HG03520 (cell line): ENCODE results near the gene TPM1.
A peak's percentile ranks its signal among the peaks of the same experiment; 100 is the strongest.

Experiments used
- ATAC-seq: cut with Tn5 transposase; IDR thresholded peaks from one replicate; pipeline ENCODE4 v1.9.1; 2021; ENCODE audit warnings: mild to moderate bottlenecking, moderate library complexity; ENCODE audit not compliant: unreplicated experiment

Gene TPM1

GRCh38 chr15:63040954-63041353 lies 1.6 kb upstream of the TPM1 start:
- ATAC-seq, result no peak

DNA sequence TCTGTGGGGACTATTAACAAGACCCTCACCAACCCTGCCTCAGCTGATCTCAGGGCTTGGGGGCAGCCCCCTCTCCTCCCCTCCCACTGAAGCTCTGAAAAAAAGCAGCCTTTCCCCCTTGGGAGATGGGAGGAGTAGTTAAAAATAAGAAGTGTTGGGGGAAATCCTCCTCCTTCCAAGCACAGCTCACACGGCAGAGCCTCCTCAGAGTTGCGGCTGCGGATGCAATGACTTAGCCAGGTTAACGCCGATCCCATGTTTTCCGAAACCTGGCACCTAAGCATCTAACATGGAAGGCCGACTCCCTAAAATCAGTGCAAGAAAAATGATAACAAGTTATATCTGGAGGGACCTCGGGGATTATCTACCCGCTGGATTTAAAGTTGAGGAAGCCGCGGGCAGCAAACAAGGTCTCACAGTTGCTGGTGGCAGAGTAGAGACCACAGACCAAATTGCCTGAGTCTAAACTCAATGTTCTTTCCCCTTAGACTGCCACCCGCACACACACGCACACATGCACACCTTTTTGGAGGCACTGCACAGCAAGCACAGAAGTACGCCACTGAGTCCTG lies 1.1 kb upstream of the TPM1 start:
- no peak for ATAC-seq

DNA sequence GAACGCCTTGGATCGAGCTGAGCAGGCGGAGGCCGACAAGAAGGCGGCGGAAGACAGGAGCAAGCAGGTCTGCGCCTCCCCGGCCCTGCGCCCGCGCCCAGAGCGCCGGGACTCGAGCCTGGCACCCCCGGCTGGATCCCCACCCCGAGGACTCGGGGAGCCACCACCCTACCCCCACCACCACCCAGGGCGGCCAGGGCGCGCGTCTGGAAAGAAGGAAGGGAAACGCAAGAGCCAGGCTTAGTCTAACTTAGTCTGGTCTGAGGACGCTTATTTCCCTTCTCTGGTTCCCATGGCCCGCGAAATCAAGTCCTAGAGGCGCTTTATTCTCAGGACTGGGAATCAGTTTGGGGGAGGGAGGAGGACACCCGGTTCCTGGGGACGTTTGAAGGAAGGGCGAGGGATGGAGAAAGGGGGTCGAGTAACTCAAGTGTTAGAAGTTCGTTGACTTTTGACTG lies 359 bp downstream of the TPM1 start:
- ATAC-seq, result no peak

DNA sequence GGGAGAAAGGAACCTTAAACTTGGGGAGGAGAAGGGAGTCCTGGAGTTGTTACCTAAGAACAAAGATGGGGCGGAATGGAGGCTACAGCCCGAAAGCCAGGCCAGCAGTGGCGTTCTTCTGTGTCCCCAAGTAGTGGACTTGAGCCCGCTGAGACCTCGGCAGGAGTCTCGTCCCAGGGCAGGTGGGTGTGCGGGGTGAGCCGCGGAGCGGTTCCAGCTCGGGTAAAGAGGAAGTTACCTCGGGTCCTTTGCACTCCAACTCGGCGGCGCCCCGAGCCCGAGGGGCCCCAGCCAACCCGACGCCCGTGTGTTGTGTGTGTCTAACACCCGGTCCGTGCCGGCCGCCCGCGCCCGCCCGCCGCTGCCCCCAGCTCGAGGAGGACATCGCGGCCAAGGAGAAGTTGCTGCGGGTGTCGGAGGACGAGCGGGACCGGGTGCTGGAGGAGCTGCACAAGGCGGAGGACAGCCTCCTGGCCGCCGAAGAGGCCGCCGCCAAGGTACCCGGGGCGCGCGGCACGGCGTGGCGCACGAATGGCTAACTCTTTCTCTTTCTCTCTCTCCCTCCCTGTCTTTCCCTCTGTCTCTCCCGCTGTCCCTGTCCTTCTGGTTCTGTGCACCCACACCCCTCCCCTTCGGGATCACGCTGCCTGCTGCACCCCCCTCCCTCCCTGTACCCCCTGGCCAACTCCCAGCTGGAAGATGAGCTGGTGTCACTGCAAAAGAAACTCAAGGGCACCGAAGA lies 959 bp downstream of the TPM1 start:
- ATAC-seq, result no peak

- ATAC-seq, result no peak
Measured at GRCh38 chr15:63044077-63044644, 1.6 kb downstream of the TPM1 start.

GRCh38 chr15:63044645-63045464 lies 2.3 kb downstream of the TPM1 start:
- no peak for ATAC-seq

DNA sequence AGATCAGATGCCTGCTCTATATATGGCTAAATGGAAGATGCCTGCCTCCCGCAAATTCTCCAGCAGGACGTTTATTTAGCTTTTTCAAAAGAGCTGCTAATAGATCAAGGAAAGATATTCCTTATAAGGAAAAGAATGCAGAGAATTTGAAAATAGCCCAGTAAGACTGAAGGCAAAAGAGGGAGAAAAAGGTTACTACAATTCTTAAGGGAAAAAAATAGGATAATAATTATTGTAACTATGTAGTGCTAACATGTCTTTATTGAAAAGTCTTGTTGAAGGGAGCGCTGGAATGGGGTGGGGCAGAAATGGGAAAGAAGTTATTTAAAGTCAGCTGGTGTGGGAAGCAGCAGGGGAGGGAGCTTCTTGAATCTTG lies 2.9 kb downstream of the TPM1 start:
- ATAC-seq, result no peak

DNA sequence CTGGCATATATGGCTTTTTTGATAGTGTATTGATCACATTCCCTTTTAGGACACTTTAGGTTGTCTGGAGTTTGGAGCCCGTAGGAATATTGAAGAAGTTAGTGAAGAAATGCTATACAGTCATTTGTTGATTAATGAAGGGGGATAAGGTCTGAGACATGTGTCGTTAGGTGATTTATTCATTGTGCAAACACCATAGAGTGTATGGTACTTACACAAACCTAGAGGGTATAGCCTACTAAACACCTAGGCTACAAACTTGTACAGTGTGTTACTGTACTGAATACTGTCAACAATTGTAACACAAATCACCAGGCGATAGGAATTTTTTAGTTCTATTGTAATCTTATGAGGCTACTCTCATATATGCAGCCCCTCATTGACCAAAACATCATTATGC lies 3.3 kb downstream of the TPM1 start:
- no peak for ATAC-seq

- ATAC-seq, result no peak
Measured at GRCh38 chr15:63046917-63047760, 4.6 kb downstream of the TPM1 start.

GRCh38 chr15:63047792-63048114 lies 5.2 kb downstream of the TPM1 start:
- no peak for ATAC-seq

DNA sequence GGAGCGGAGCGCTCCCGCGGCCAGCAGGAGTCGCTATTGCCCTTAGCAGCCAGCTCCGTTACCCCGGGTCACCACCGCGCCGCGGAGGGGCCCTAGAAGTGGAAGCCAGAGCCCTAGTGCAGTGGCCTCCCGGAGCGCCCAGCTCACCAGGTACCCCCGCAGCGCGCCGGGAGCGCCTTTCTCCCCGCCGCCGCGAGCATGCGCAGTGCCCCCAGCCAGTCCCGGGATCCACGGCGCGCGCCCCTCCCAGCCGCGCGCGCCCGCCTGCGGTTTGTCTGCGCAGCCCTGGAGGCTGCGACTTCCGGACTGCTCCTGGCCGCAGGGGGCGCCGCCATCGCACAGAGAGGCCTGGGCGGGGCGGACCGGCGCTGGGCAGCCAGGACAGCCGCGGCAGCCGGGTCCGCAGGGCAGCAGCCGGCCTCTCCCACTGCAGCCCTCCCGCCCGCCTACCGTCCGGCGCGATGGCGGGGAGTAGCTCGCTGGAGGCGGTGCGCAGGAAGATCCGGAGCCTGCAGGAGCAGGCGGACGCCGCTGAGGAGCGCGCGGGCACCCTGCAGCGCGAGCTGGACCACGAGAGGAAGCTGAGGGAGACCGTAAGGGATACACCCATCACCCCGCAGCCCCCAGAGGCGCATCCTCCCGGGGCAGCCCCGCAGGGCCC lies 5.7 kb downstream of the TPM1 start:
- peak; percentile 76 for ATAC-seq

- peak; percentile 26 for ATAC-seq
Measured at GRCh38 chr15:63048776-63049665, 6.5 kb downstream of the TPM1 start.

GRCh38 chr15:63049783-63050371 lies 7.3 kb downstream of the TPM1 start:
- no peak for ATAC-seq

GRCh38 chr15:63050731-63051155 lies 8.2 kb downstream of the TPM1 start:
- ATAC-seq, result no peak

- ATAC-seq, result no peak
Measured at GRCh38 chr15:63051156-63052066, 8.9 kb downstream of the TPM1 start.

- ATAC-seq, result no peak
Measured at GRCh38 chr15:63052077-63052841, 9.7 kb downstream of the TPM1 start.
